SU-DHL-6 (cell line): Measurements from ENCODE around the gene AGAP1.

ENCODE experiments used
- H2AFZ ChIP-seq: fragments of 200-600 bp; sonication (generic); 2 replicates; pipeline ENCODE4 v1.6.1; 2014; ENCODE audit warnings: low read depth, mild to moderate bottlenecking, moderate library complexity, mixed read lengths, antibody characterized with exemption, low read length; ENCODE audit not compliant: severe bottlenecking
- H3F3A ChIP-seq: fragments of 200-600 bp; shearing (Covaris generic); 2 replicates; pipeline ENCODE4 v1.6.0; 2016; ENCODE audit warnings: antibody characterized with exemption, mild to moderate bottlenecking; ENCODE audit not compliant: insufficient read depth
- H3K27ac ChIP-seq: fragments of 200-600 bp; sonication (generic); 2 replicates; pipeline ENCODE4 v1.5.1; 2016; ENCODE audit warnings: low read depth, mild to moderate bottlenecking, low read length, moderate library complexity, mixed read lengths
- H3K27me3 ChIP-seq: fragments of 200-600 bp; sonication (generic), shearing (Covaris generic); 2 replicates; pipeline ENCODE4 v1.6.0; 2014; ENCODE audit warnings: mild to moderate bottlenecking, low read length
- H3K36me3 ChIP-seq: fragments of 200-600 bp; sonication (generic); 2 replicates; pipeline ENCODE4 v1.6.1; 2014; ENCODE audit warnings: mild to moderate bottlenecking, low read length, mixed read lengths
- H3K4me2 ChIP-seq: fragments of 300-600, 200-600 bp; shearing (Covaris generic), sonication (generic); 2 replicates; pipeline ENCODE4 v1.6.0; 2014; ENCODE audit warnings: low read length, low read depth, mild to moderate bottlenecking; ENCODE audit not compliant: poor library complexity, severe bottlenecking
- H3K4me3 ChIP-seq: fragments of 200-600 bp; sonication (generic); 2 replicates; pipeline ENCODE4 v1.5.1; 2014; ENCODE audit warnings: antibody characterized with exemption, low read length, mild to moderate bottlenecking, mixed read lengths; ENCODE audit not compliant: insufficient read depth, poor library complexity, severe bottlenecking
- H3K79me2 ChIP-seq: fragments of 200-600 bp; sonication (generic); 2 replicates; pipeline ENCODE4 v1.6.1; 2014; ENCODE audit warnings: mild to moderate bottlenecking, low read length, moderate library complexity; ENCODE audit not compliant: insufficient read depth
- H3K9ac ChIP-seq: fragments of 200-600 bp; sonication (generic); 2 replicates; pipeline ENCODE4 v1.7.0; 2014; ENCODE audit warnings: mild to moderate bottlenecking, low read length
- H3K9me2 ChIP-seq: fragments of 200-600 bp; sonication (generic); replicated peaks from 2 replicates; pipeline ENCODE4 v1.6.1; 2014; ENCODE audit warnings: low read length; ENCODE audit not compliant: insufficient read depth
- H3K9me3 ChIP-seq: fragments of 200-600 bp; sonication (generic); 2 replicates; pipeline ENCODE4 v1.6.1; 2014; ENCODE audit warnings: low read length, mixed read lengths; ENCODE audit not compliant: insufficient read depth
- H4K20me1 ChIP-seq: fragments of 200-600 bp; sonication (generic); 2 replicates; pipeline ENCODE4 v1.6.1; 2014; ENCODE audit warnings: low read depth, mild to moderate bottlenecking, antibody characterized with exemption, low read length, moderate library complexity, mixed read lengths
- CTCF ChIP-seq: fragments of 200-600 bp; sonication (generic); IDR thresholded peaks from one replicate; pipeline ENCODE4 v1.5.1; 2017; ENCODE audit warnings: antibody characterized with exemption, mild to moderate bottlenecking, low read length, moderate library complexity; ENCODE audit not compliant: insufficient read depth, poor library complexity, severe bottlenecking
- EZH2phosphoT487 ChIP-seq: fragments of 200-600 bp; sonication (generic), shearing (Covaris generic); conservative IDR thresholded peaks from 2 replicates; pipeline ENCODE4 v1.6.1; 2018; ENCODE audit warnings: mild to moderate bottlenecking, antibody characterized with exemption, low read length, moderate library complexity, mixed read lengths

The AGAP1 gene

GRCh38 chr2:235883675-235884074 is 389.8 kb downstream of the AGAP1 start:
- no peak for TF ChIP-seq CTCF
- TF ChIP-seq EZH2phosphoT487, result no peak
- Histone ChIP-seq H3F3A (no peaks in the 10 kb centered on the region), H3K9me3 (no peaks in the 10 kb centered on the region), H4K20me1 (no peaks in the 10 kb centered on the region), H3K9me2 (no peaks in the 10 kb centered on the region), H2AFZ (no peak overlapping the region), H3K9ac (no peak overlapping the region), H3K27ac (no peak overlapping the region), H3K27me3 (no peaks in the 10 kb centered on the region), H3K36me3 (no peaks in the 10 kb centered on the region), H3K79me2 (no peaks in the 10 kb centered on the region), H3K4me3 (no peak overlapping the region), H3K4me2 (no peak overlapping the region)

DNA sequence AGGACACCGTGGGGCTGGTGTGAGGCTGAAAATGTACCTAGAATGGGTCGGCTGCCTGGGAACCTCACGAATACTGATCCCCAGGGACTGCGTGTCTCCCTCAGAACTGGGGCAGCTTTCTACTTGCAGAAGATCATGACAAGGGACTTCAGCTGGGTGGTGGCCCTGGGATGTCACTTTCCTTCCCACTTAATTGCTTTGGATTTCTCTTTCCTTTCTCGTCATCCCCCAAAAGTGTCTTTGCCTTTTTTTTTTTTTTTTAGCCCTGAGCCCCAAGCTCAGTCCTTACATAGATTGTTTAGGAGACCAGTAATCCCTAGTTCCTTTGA is 395.4 kb downstream of the AGAP1 start:
- Histone ChIP-seq H3K9me3 (no peaks in the 10 kb centered on the region), H4K20me1 (no peaks in the 10 kb centered on the region), H3K27ac (no peak overlapping the region), H3K27me3 (no peaks in the 10 kb centered on the region), H3F3A (no peaks in the 10 kb centered on the region), H3K36me3 (no peaks in the 10 kb centered on the region), H3K9me2 (no peaks in the 10 kb centered on the region), H3K79me2 (no peaks in the 10 kb centered on the region), H2AFZ (no peak overlapping the region), H3K9ac (no peak overlapping the region), H3K4me3 (no peak overlapping the region), H3K4me2 (no peak overlapping the region)
- TF ChIP-seq CTCF (no peak), EZH2phosphoT487 (no peak)

GRCh38 chr2:235893129-235893698 is 399.4 kb downstream of the AGAP1 start:
- H3K4me2 ChIP-seq, result no peak overlapping the region
- no peak overlapping the region for H3K4me3 ChIP-seq
- no peak overlapping the region for H3K27ac ChIP-seq
- no peaks in the 10 kb centered on the region for H4K20me1 ChIP-seq
- no peak overlapping the region for H2AFZ ChIP-seq
- H3K9me2 ChIP-seq, result no peaks in the 10 kb centered on the region
- no peaks in the 10 kb centered on the region for H3K9me3 ChIP-seq
- TF ChIP-seq EZH2phosphoT487 (no peak), CTCF (no peak)
- no peak overlapping the region for H3K9ac ChIP-seq
- no peaks in the 10 kb centered on the region for H3K79me2 ChIP-seq
- no peaks in the 10 kb centered on the region for H3K36me3 ChIP-seq
- H3K27me3 ChIP-seq, result no peaks in the 10 kb centered on the region
- H3F3A ChIP-seq, result no peaks in the 10 kb centered on the region
